Prostate gland (tissue), 2 donors: ENCODE data around the gene ARMC2. TPM values are rescaled to one million over a fixed set of nuclear protein-coding genes. Genes with fewer than 3 reads are reported as not detected.

Experiments used
- DNase-seq: peaks from one replicate; pipeline ENCODE4 v3.0.0-alpha.2; 2019; ENCODE audit warnings: low spot score
- H3K27ac ChIP-seq, 2 donors: fragments of 200-600 bp; sonication (generic); 2 replicates each; pipeline ENCODE4 v1.5.1; 2017 to 2019
- H3K27me3 ChIP-seq: fragments of 200-600 bp; sonication (generic); replicated peaks from 2 replicates; pipeline ENCODE4 v1.5.1; 2019; ENCODE audit not compliant: insufficient read depth
- H3K36me3 ChIP-seq, 2 donors: fragments of 200-600 bp; sonication (generic); 1 replicate in 1 of 2; 2 replicates in 1 of 2; pipeline versions ENCODE4 v1.5.1 to v1.8.1; 2017 to 2019
- H3K4me1 ChIP-seq: fragments of 200-600 bp; sonication (generic); replicated peaks from 2 replicates; pipeline ENCODE4 v1.5.1; 2019
- H3K4me3 ChIP-seq, 2 donors: fragments of 200-600 bp; sonication (generic); 2 replicates each; pipeline ENCODE4 v1.5.1; 2017 to 2019
- H3K9me3 ChIP-seq: fragments of 200-600 bp; sonication (generic); 2 replicates; pipeline ENCODE4 v1.5.1; 2017
- POLR2A ChIP-seq: fragments of 450-650 bp; IDR thresholded peaks from one replicate; pipeline ENCODE4 v1.6.1; 2016; ENCODE audit warnings: antibody characterized with exemption, mild to moderate bottlenecking
- POLR2AphosphoS5 ChIP-seq: sonication (generic); formaldehyde crosslinking; IDR thresholded peaks from one replicate; pipeline ENCODE4 v1.6.1; 2017; ENCODE audit warnings: antibody characterized with exemption
- WGBS: methylation state at CpG from one replicate; pipeline ENCODE4 v1.1.5; 2018; 5-methylcytosine and 5-hydroxymethylcytosine counted together
- intact Hi-C: fragments of 100-400 bp; cut with DNase I; formaldehyde crosslinking; loops from one replicate; pipeline ENCODE4 v1.14.2; 2022
- total RNA-seq, 2 donors: library from RNA; depleted of rRNA; stranded (reverse); fragments of >200 nt; gene quantifications; one replicate each; pipeline ENCODE4 v1.1.0, GENCODE V29; 2016
- TF ChIP-seq, protein P1 (sequence below), 4 experiments: fragments of 200-600 bp in 2 of 4; fragments of 450-650 bp in 2 of 4; sonication (generic) in 2 of 4; IDR thresholded peaks; 1 replicate in 3 of 4; 2 replicates in 1 of 4; pipeline ENCODE4 v1.5.1; 2016 to 2019; ENCODE audit warnings: antibody characterized with exemption in 4 of 4, mild to moderate bottlenecking in 2 of 4, moderate library complexity in 2 of 4

Gene ARMC2
- total RNA-seq, 2 donors from 2014 or later, result 2.0 to 8.4 TPM

DNA sequence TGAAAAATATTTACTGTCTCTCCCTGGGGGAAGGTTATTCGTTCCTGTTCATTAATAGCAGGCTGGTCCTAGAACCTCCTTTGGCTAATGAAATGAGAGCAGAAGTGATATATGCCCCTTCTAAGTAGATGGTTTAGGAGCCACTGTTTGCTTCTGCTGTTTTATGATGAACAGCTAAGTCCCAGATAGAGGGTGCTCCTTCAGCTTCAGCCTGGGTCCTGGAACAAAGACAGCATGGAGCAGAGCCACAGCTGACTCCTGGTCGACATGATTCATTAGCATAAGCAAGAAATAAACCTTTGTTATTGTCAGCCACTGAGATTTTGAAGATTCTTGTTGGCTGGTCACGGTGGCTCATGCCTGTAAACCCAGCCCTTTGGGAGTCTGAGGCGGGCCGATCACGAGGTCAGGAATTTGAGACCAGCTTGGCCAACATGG, 47.8 kb upstream of the ARMC2 start:
- H3K27ac ChIP-seq, result no peak overlapping the region
- 65% methylated on average over 6 of the region's 6 CpGs for WGBS
- no peaks in the 10 kb centered on the region for H3K9me3 ChIP-seq
- H3K4me3 ChIP-seq, result no peak overlapping the region
- no peaks in the 10 kb centered on the region for H3K27me3 ChIP-seq
- TF ChIP-seq POLR2AphosphoS5, result no peak
- no peak for TF ChIP-seq POLR2A
- TF ChIP-seq, protein P1, sequence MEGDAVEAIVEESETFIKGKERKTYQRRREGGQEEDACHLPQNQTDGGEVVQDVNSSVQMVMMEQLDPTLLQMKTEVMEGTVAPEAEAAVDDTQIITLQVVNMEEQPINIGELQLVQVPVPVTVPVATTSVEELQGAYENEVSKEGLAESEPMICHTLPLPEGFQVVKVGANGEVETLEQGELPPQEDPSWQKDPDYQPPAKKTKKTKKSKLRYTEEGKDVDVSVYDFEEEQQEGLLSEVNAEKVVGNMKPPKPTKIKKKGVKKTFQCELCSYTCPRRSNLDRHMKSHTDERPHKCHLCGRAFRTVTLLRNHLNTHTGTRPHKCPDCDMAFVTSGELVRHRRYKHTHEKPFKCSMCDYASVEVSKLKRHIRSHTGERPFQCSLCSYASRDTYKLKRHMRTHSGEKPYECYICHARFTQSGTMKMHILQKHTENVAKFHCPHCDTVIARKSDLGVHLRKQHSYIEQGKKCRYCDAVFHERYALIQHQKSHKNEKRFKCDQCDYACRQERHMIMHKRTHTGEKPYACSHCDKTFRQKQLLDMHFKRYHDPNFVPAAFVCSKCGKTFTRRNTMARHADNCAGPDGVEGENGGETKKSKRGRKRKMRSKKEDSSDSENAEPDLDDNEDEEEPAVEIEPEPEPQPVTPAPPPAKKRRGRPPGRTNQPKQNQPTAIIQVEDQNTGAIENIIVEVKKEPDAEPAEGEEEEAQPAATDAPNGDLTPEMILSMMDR (IDR thresholded peaks at IDR 0.05), result no peak
- no peaks in the 10 kb centered on the region for H3K36me3 ChIP-seq
- intact Hi-C loops, result no loop called here
- no peak for DNase-seq
- H3K4me1 ChIP-seq, result no peaks in the 10 kb centered on the region

DNA sequence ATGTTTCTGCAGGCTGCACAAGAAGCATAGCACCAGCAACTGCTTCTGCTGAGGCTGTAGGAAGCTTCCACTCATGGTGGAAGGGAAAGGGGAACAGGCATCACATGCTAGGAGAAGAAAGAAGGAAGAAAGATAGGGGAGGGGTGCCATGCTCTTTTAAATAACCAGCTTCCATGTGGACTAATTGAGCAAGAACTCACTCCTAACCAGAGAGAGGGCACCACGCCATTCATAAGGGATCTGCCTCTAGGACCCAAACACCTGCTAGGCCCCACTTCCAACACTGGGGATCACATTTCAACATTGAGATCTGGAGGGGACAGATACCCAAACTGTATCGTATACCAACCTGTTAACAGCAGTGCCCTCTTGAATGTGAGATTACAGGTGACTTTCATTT, 46.9 kb upstream of the ARMC2 start:
- Histone ChIP-seq H3K9me3 (no peaks in the 10 kb centered on the region), H3K4me1 (no peaks in the 10 kb centered on the region), H3K36me3 (no peaks in the 10 kb centered on the region), H3K27me3 (no peaks in the 10 kb centered on the region), H3K4me3 (no peak overlapping the region), H3K27ac (no peak overlapping the region)
- WGBS, result 87% methylated on average over 2 of the region's 2 CpGs
- intact Hi-C loops, result no loop called here
- no peak for TF ChIP-seq POLR2AphosphoS5
- TF ChIP-seq POLR2A, result no peak
- TF ChIP-seq, protein P1 (IDR thresholded peaks at IDR 0.05), result no peak
- no peak for DNase-seq

DNA sequence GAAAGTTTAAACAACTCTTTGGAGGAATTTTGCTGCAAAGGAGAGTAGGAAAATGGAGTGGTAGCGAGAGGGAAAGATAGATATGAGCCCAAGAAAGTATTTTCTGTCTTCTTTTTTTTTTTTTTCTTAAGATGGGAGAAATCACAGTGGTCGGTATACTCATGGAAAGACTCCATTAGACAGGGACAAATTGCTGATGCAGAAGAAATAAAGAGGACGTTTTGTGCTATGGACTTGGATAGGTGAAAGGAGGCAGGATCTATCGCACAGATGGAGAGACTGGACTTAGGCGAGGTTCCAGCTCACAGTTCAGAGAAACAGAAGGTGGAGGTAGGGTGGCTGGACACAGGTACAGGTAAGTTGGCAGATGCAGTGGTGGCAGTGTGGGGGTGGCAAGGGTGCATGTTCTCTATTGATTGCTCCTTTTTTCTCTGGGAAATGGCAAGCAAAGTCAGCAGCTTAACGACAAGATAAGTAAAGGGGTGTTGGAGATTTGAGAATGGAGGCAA, 44.2 kb upstream of the ARMC2 start:
- no peaks in the 10 kb centered on the region for H3K4me1 ChIP-seq
- H3K4me3 ChIP-seq, result no peak overlapping the region
- no peaks in the 10 kb centered on the region for H3K9me3 ChIP-seq
- H3K27me3 ChIP-seq, result no peaks in the 10 kb centered on the region
- WGBS, result 90% methylated on average over 6 of the region's 6 CpGs
- DNase-seq, result no peak
- intact Hi-C loops, result no loop called here
- no peaks in the 10 kb centered on the region for H3K36me3 ChIP-seq
- no peak for TF ChIP-seq POLR2A
- TF ChIP-seq, protein P1 (IDR thresholded peaks at IDR 0.05), result no peak
- TF ChIP-seq POLR2AphosphoS5, result no peak
- H3K27ac ChIP-seq, result no peak overlapping the region

DNA sequence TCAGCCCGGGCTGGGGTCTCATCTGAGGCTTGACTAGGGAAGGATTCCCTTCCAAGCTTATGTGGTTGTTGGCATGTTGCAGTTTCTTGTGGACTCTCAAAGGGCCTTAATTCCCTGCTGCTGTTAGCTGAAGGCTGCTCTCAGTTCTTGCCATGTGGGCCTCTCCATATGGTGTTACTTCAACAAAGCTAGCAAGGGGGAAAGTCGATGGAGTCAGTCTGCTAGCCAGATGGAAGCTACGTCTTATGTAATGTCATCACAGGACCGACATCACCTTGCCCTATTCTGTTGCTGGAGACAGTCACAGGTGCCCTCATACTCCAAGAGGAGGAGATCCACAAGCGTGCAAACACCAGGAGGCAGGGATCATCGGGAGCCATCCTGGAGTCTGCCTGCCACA, 43.3 kb upstream of the ARMC2 start:
- DNase-seq, result no peak
- Histone ChIP-seq H3K27ac (no peak overlapping the region), H3K9me3 (no peaks in the 10 kb centered on the region), H3K27me3 (no peaks in the 10 kb centered on the region), H3K36me3 (no peaks in the 10 kb centered on the region), H3K4me1 (no peaks in the 10 kb centered on the region), H3K4me3 (no peak overlapping the region)
- WGBS, result 96% methylated on average over 6 of the region's 6 CpGs
- intact Hi-C loops, result no loop called here
- TF ChIP-seq, protein P1 (IDR thresholded peaks at IDR 0.05), result no peak
- TF ChIP-seq POLR2AphosphoS5 (no peak), POLR2A (no peak)

DNA sequence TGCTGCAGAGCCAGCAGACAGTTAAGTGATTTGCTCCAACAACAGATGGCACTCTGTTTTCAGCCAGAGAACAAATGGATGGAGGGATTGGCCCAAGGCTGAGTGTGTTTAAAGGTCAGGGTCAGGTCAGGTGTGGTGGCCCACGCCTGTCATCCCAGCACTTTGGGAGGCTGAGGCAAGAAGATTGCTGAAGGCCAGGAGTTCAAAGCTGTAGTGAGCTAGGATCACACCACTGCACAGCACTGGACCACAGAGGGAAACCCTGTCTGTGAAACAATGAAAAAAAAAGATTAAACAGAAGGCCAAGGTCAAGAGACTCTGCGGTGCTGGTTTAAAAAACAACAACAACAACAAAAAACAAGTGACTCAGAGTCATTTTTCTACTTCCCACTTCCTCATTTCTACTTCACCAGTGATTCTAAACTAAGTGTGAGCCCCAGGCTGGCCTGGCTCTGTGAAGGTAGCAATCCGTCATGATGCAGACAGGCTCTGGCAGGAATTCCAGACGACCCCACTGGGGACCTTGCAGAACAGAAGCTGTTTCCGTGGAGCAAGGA, 42.5 kb upstream of the ARMC2 start:
- no peak for DNase-seq
- H3K27me3 ChIP-seq, result no peaks in the 10 kb centered on the region
- H3K9me3 ChIP-seq, result no peaks in the 10 kb centered on the region
- 62% methylated on average over 5 of the region's 5 CpGs for WGBS
- H3K36me3 ChIP-seq, result no peaks in the 10 kb centered on the region
- intact Hi-C loops, result no loop called here
- TF ChIP-seq POLR2AphosphoS5 (no peak), POLR2A (no peak)
- TF ChIP-seq, protein P1 (IDR thresholded peaks at IDR 0.05), result no peak
- H3K27ac ChIP-seq, result no peak overlapping the region
- no peak overlapping the region for H3K4me3 ChIP-seq
- no peaks in the 10 kb centered on the region for H3K4me1 ChIP-seq
